Activated naive CD8-positive, alpha-beta T cell treated with anti-CD3 and anti-CD28 coated beads, Interleukin-2, amount 50 U/mL, for 24 hours (primary cell): Measurements from ENCODE around the gene TBL1X.

Experiments
- ATAC-seq: fragments of 150-1000 bp; cut with Tn5 transposase; one replicate; pipeline ENCODE4 v1.10.0; 2021
- DNase-seq: peaks from one replicate; pipeline ENCODE4 v3.0.0; 2021
- H3K27ac Mint-ChIP-seq: one replicate; pipeline ENCODE4 v1.8.0; 2021; ENCODE audit warnings: mild to moderate bottlenecking, mixed read lengths
- H3K27me3 Mint-ChIP-seq: one replicate; pipeline ENCODE4 v1.8.0; 2021; ENCODE audit warnings: mixed read lengths
- H3K36me3 Mint-ChIP-seq: one replicate; pipeline ENCODE4 v1.8.0; 2021; ENCODE audit warnings: low read depth, mixed read lengths
- H3K4me1 Mint-ChIP-seq: one replicate; pipeline ENCODE4 v1.8.0; 2021; ENCODE audit warnings: mixed read lengths
- H3K4me3 Mint-ChIP-seq: one replicate; pipeline ENCODE4 v1.8.0; 2021; ENCODE audit warnings: mild to moderate bottlenecking, moderate library complexity, mixed read lengths
- H3K9me3 Mint-ChIP-seq: one replicate; pipeline ENCODE4 v1.8.0; 2021; ENCODE audit warnings: mixed read lengths

TBL1X gene

DNA sequence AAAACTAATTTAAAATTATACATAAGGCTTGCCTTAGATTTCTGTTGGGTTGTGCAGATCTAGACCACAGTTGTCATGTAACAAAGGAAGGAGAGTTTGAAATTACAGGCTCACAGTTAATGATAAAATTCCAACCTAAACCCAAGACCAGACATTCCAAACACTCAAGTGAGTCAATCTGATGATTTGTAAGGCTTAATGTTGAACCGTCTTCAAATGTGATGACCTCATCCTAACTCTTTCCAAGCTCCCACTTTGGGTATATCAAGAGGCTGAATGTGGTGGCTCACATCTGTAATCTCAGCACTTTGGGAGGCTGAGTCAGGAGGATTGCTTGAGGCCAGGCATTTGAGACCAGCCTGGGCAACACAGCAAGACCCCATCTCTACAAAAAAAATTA, 149.2 kb downstream of the TBL1X start:
- Mint-ChIP-seq H3K4me1 (peaks cover 16% of the 10 kb centered on the region), H3K9me3 (no peaks in the 10 kb centered on the region), H3K27me3 (no peaks in the 10 kb centered on the region), H3K36me3 (peaks cover 7% of the 10 kb centered on the region), H3K27ac (no peak overlapping the region), H3K4me3 (no peak overlapping the region)
- ATAC-seq (no peak), DNase-seq (no peak)

DNA sequence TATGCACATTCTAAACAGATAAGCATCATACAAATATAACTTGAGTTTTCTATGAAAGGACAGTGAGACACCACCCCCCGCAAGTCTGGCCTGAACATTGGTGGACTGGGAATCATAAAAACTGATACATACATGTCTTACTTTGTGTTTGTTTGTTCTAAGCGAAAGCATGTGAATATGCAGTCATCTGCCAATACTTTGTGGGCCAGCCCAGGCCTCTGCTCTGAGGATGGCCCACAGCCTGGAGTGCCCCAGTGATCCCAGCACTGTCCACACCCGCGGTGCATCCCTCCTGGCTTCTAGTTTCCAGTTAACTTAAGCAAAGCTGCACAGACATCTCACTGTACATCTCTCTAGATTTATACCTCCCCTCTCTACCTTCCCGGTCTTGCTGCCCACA, 154.3 kb downstream of the TBL1X start:
- ATAC-seq (no peak), DNase-seq (no peak)
- H3K4me3 Mint-ChIP-seq, result no peak overlapping the region
- peaks cover 9% of the 10 kb centered on the region for H3K36me3 Mint-ChIP-seq
- no peaks in the 10 kb centered on the region for H3K27me3 Mint-ChIP-seq
- peaks cover 32% of the 10 kb centered on the region for H3K4me1 Mint-ChIP-seq
- H3K9me3 Mint-ChIP-seq, result no peaks in the 10 kb centered on the region
- no peak overlapping the region for H3K27ac Mint-ChIP-seq

DNA sequence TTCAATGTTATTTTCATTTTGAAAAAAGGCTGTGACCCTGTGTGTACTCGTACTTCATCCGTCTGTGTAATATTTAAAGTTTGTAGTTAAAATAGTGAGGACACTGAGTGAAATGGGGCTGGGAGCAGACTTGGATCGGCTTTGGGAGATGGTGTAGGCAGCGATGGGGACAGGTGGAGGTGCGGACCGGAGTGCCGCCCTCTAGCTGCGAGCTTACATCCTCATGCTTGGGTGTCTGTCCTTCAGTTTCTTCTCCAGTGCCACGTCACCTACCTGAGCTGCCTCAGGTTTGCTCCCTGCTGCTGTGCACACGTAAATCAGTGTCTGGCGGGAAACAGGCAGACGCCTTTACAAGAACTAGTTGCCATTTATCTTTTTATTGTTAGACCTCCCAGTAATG, 154.7 kb downstream of the TBL1X start:
- ATAC-seq, result no peak

DNA sequence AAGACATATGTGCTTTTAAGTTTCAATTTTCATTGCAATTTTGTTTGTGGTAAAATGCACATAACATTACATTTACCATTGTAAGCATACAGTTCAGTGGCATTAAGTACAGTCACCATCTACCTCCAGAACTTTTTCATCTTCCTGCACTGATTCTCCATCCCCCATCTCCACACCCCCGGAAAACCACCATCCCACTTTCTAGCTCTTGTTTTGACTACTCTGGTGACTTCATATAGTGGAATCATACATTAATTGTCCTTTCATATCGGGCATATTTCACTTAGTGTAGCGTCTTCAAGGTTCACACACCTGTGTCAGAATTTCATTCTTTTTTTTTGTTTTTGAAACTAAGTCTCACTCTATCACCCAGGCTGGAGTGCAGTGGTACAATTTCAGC, 157.3 kb downstream of the TBL1X start:
- Mint-ChIP-seq H3K36me3 (peaks cover 11% of the 10 kb centered on the region), H3K27ac (peak overlapping the region; percentile 69), H3K4me3 (peak overlapping the region; percentile 4), H3K4me1 (peaks cover 53% of the 10 kb centered on the region), H3K9me3 (no peaks in the 10 kb centered on the region), H3K27me3 (no peaks in the 10 kb centered on the region)
- DNase-seq, result peak; percentile 13
- peak; percentile 75 for ATAC-seq

More for the DNA sequence above, 154.7 kb downstream of the TBL1X start:
- DNase-seq, result no peak
- peaks cover 9% of the 10 kb centered on the region for H3K36me3 Mint-ChIP-seq
- no peak overlapping the region for H3K27ac Mint-ChIP-seq
- peaks cover 37% of the 10 kb centered on the region for H3K4me1 Mint-ChIP-seq
- H3K4me3 Mint-ChIP-seq, result no peak overlapping the region
- no peaks in the 10 kb centered on the region for H3K27me3 Mint-ChIP-seq
- no peaks in the 10 kb centered on the region for H3K9me3 Mint-ChIP-seq

DNA sequence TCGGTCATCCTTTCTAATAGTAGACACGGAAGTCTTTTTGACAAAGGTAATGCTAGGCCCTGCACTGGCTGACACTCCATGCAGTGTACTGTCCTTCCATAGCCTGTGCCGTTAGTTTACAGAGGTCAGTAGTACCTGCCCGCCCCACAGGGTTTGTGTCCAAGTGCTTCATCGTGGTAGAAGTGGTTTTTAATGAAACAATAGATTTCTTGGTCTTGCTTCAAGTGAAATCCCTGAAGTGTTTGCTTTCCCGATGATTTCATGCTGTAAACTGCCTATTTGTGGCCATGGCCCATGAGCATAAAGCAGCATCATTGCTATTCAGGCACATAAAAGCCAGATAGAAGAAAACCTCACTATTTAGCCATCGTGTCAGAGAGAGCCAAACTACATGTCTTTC, 161.5 kb downstream of the TBL1X start:
- Mint-ChIP-seq H3K9me3 (no peaks in the 10 kb centered on the region), H3K27me3 (no peaks in the 10 kb centered on the region), H3K27ac (no peak overlapping the region), H3K4me3 (no peak overlapping the region), H3K36me3 (peaks cover 8% of the 10 kb centered on the region), H3K4me1 (peaks cover 49% of the 10 kb centered on the region)
- no peak for DNase-seq
- ATAC-seq, result no peak

DNA sequence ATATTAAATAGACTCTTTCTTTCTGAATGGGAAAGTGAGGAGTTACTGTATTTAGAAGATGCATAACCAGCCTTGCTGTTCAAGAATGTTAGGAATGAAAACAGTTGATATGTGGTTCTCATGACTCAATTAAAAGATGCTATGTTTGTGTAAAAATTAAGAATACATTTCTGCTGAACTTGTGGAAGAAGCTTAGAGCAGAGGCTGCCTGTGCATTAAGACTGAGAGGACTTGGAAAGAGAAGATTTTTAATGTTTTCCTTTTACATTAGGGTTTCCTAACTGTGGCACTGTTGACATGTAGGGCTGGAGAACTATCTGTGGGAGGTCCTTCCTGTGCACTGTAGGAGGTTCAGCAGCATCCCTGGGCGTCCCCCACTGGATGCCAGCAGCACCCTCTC, 163.1 kb downstream of the TBL1X start:
- Mint-ChIP-seq H3K4me1 (peaks cover 34% of the 10 kb centered on the region), H3K36me3 (peaks cover 4% of the 10 kb centered on the region), H3K27me3 (no peaks in the 10 kb centered on the region), H3K9me3 (no peaks in the 10 kb centered on the region), H3K27ac (no peak overlapping the region), H3K4me3 (no peak overlapping the region)
- ATAC-seq (no peak), DNase-seq (no peak)

DNA sequence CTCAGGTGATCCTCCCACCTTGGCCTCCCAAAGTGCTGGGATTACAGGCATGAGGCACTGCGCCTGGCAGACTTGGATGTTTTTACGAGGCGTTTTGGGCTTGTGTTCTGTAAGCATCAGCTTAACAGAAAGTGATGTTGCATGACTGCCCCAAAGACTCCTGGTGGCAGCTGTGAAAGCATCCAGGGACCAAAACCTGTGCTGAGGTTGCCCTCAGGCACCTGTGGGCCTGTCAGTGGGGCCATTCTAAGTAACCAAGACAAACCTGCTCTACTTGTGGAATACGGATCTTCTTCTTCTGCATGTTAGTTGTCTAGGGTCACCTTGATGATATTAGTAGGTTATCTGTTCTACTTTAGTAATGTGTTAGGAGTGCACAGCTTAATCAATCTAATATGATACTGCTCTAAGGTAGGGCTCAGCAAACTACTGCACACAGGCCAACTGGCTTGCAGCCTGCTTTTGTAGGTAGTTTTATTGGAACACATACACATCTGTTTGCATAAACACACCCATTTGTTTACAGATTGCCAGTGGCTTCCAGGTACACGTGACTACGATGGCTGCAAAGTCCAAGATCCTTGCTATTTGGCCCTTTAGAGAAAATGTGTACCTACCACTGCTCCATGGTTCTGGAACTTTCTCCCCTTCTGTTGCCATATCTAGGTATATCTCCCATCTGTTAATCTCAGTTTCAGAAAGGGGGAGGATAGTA, 164.1 kb downstream of the TBL1X start:
- peaks cover 7% of the 10 kb centered on the region for H3K36me3 Mint-ChIP-seq

DNA sequence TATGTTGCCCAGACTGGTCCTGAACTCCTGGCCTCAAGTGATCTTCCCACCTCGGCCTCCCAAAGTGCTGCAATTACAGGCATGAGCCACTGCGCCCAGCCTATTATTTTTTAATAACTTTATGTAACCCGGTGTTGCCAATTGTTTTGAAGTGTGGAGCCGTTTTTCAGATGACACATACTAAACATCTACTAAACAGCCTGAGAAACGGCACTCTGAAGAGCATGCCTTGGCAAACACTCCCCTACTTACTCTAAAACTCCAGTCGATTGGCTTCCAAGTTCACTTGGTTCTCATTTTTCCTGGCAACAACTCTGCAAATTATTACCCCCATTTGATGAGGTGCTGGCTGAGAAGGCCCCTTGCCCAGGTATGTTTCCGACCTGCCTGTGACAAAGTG, 169.7 kb downstream of the TBL1X start:
- H3K27ac Mint-ChIP-seq, result no peak overlapping the region
- peaks cover 20% of the 10 kb centered on the region for H3K4me1 Mint-ChIP-seq
- no peak overlapping the region for H3K4me3 Mint-ChIP-seq
- no peak for DNase-seq
- no peak for ATAC-seq
- H3K36me3 Mint-ChIP-seq, result peaks cover 3% of the 10 kb centered on the region
- H3K9me3 Mint-ChIP-seq, result no peaks in the 10 kb centered on the region
- H3K27me3 Mint-ChIP-seq, result no peaks in the 10 kb centered on the region

More for the DNA sequence above, 164.1 kb downstream of the TBL1X start:
- no peak for DNase-seq
- Mint-ChIP-seq H3K4me3 (no peak overlapping the region), H3K9me3 (no peaks in the 10 kb centered on the region), H3K4me1 (peaks cover 31% of the 10 kb centered on the region), H3K27ac (no peak overlapping the region), H3K27me3 (no peaks in the 10 kb centered on the region)
- no peak for ATAC-seq

DNA sequence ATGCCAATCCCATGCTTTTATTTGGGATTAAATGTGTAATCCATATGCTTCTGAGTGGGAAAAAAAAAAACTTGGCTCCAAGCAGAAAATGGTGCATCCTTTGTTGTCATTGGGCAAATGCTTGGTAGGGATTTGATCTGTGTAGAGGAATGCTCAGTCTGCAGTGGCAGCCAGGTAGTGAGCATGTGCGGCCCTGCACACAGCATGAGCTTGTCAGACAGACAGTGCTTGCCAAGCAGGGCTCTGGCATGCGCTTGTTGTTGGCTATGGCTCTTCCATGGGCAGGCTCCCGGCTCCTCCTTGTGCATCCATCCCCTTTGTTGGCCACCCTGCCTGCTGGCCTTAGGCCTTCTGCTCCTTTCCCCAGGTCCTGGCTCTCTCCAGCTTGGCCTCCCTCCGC, 170.5 kb downstream of the TBL1X start:
- no peak overlapping the region for H3K4me3 Mint-ChIP-seq
- H3K36me3 Mint-ChIP-seq, result peaks cover 3% of the 10 kb centered on the region
- no peaks in the 10 kb centered on the region for H3K27me3 Mint-ChIP-seq
- H3K4me1 Mint-ChIP-seq, result peaks cover 21% of the 10 kb centered on the region
- H3K9me3 Mint-ChIP-seq, result no peaks in the 10 kb centered on the region
- no peak for DNase-seq
- no peak overlapping the region for H3K27ac Mint-ChIP-seq
- ATAC-seq, result no peak

DNA sequence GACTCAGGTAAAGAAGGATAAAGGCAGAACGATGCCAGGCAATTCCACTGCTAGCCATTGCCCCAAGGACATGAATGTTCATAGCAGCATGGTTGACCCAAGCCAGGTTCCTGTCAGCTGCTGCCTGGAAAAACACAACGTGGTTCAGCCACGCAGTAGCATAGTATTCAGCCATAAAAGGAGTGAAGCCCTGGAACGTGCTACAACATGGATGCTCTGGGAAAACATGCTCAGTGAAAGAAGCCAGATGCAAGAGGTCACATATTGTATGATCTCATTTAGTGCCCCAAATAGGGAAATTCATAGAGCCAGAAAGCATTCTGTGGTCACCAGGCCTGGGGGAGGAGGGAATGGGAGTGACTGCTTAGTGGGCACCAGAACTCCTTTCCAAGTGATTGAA, 170.9 kb downstream of the TBL1X start:
- ATAC-seq (no peak), DNase-seq (no peak)
- Mint-ChIP-seq H3K9me3 (no peaks in the 10 kb centered on the region), H3K4me1 (peaks cover 21% of the 10 kb centered on the region), H3K4me3 (no peak overlapping the region), H3K27ac (no peak overlapping the region), H3K36me3 (peaks cover 3% of the 10 kb centered on the region), H3K27me3 (no peaks in the 10 kb centered on the region)

DNA sequence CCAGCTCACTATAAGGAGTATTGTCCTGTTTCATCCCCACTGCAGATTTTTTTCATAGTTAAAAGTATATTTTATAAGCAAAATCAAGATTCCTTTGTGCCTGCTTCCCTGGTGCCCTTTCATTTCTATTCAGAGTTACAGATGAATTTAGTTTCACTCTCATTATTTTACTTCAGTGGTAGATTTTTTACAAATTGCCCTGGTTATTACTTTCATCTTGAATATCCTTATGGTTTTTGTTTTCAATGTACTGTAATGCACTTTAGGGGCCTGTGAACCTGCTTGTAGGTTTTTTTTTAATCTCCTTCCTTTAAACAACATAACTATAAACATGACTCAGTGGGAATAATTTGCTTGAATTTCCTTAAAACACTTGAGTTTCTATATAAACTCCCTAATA, 174.0 kb downstream of the TBL1X start:
- Mint-ChIP-seq H3K27me3 (no peaks in the 10 kb centered on the region), H3K4me3 (no peak overlapping the region), H3K4me1 (peaks cover 46% of the 10 kb centered on the region), H3K9me3 (no peaks in the 10 kb centered on the region), H3K36me3 (peaks cover 7% of the 10 kb centered on the region), H3K27ac (no peak overlapping the region)
- DNase-seq, result no peak
- ATAC-seq, result no peak

DNA sequence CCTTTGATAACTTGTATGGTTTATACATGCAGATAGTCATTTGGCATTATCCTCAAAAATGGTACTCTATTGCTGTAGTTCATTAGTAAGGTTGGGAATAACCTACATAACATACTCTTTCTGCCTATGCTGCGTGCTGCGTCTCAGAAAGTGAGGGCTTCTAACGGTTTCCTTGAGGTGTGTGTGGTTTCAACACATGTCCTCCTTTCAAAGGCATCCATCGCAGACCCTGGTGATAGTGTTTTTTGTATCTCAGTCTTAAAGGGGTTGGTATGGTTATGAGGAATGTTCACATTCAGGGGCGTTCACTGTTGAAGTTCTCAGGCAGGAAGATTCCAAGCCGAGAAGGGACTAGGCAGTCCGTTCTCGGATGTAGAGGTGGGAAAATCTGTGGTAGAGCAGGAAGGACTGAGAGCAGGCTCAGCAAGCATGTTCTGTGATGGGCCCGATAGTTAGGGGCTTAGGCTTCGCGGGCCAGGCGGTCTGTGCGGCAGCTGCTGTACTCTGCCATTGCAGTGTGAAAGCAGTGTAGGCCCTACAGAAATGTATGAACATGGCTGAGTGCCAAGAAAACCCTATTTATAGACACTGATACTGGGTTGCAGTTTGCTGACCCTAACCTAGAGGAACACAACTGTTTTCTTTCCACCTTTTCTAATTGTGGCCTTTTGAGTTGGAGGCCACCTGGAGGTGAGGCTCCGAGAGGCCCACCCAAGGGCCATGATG, 177.6 kb downstream of the TBL1X start:
- Mint-ChIP-seq H3K4me3 (peak overlapping the region; percentile 27), H3K4me1 (peaks cover 51% of the 10 kb centered on the region), H3K36me3 (peaks cover 11% of the 10 kb centered on the region), H3K27me3 (no peaks in the 10 kb centered on the region), H3K9me3 (no peaks in the 10 kb centered on the region), H3K27ac (peak overlapping the region; percentile 78)
- ATAC-seq (no peak), DNase-seq (no peak)

DNA sequence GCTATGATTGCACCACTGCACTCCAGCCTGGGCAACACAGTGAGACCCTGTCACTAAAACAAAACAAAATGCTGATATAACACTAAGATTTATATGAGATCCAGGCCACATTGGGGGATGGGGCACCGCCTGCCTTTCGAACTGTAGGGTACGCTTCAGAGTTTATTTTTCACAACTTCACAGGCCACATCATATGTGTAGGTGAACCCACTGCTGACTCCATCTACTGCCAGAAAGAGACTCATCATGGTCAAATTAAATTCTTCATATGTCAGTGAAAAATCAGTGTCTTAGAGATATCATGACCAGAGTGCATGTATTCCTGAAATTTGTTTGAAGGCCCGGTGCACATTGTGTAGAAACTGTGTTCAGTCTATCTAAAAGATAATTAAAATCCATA, 178.9 kb downstream of the TBL1X start:
- H3K4me3 Mint-ChIP-seq, result no peak overlapping the region
- no peak for ATAC-seq
- peak overlapping the region; percentile 56 for H3K27ac Mint-ChIP-seq
- peaks cover 49% of the 10 kb centered on the region for H3K4me1 Mint-ChIP-seq
- no peaks in the 10 kb centered on the region for H3K27me3 Mint-ChIP-seq
- H3K36me3 Mint-ChIP-seq, result peaks cover 11% of the 10 kb centered on the region
- no peaks in the 10 kb centered on the region for H3K9me3 Mint-ChIP-seq
- DNase-seq, result no peak

DNA sequence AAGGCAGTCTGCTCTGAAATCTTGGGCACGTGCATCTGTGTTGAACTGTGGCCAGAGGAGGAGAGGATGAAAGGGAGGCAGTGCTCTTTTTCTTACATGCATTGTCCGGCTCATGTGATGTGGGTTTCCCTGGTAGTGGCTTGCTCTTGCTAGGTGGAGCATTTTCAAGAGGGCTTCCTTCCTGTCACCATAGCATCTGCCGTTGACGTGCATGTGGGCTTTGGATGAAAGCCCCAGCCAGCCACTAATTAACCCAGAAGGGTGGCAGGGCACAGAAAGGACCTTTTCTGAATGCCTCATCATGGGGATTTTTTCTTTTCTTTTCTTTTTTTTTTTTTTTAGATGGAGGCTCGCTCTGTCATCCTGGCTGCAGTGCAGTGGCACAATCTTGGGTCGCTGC, 179.5 kb downstream of the TBL1X start:
- Mint-ChIP-seq H3K4me1 (peaks cover 45% of the 10 kb centered on the region), H3K36me3 (peaks cover 11% of the 10 kb centered on the region), H3K27me3 (no peaks in the 10 kb centered on the region), H3K9me3 (no peaks in the 10 kb centered on the region), H3K4me3 (no peak overlapping the region), H3K27ac (peak overlapping the region; percentile 56)
- DNase-seq (peak; percentile 49), ATAC-seq (peak; percentile 93)

DNA sequence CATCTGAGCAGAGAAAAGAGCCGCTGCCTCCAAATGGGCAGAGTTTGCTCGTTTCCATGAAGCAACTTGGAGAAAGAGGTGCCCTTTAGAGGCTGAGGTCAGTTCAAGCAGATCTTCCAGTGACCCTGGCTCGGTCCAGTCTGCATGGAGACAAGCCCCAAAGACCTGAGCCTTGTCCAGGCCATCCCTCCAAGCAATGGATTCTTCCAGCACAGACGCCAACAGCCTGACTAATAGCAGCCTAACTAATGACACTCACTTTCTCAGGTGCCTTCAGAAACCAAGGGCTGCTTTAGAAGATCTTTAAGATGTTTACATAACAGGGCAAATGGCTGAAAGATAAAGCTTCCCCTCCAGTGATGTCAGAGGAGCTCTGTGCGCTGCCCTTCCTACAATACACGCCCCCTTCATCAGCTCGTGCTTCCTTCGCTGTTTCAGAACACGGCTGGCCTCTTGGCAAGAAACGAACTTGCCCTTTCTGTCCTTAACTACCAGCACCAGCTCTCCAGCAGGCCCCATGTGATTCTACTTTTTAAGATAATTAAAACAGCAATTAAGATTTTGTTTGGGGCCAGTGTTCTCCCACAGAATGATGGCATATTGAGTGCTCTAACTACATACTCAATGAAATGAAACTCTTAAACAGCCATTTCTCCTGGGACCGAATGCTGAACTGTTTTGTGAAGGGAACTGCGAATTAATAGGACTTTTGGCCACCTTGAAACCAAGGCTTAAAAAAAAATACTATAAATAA, 181.8 kb downstream of the TBL1X start:
- DNase-seq, result no peak
- Mint-ChIP-seq H3K36me3 (peaks cover 11% of the 10 kb centered on the region), H3K4me1 (peaks cover 37% of the 10 kb centered on the region), H3K4me3 (no peak overlapping the region), H3K27me3 (no peaks in the 10 kb centered on the region), H3K27ac (no peak overlapping the region), H3K9me3 (no peaks in the 10 kb centered on the region)
- no peak for ATAC-seq
